Stromal cell of bone marrow (primary cell): ENCODE measurements around the gene PPP2R3A.
"Not testable (repeated sequence)": the region's sequence is repeated elsewhere in the genome, so short reads cannot be mapped to it uniquely, and the experiment has no call there.

ENCODE experiments used
- DNase-seq: peaks from one replicate; pipeline ENCODE4 v3.0.0-alpha.2; 2012; ENCODE audit warnings: low read depth

The PPP2R3A gene

GRCh38 chr3:136036306-136036705 lies 70.8 kb downstream of the PPP2R3A start:
- DNase-seq = no peak

GRCh38 chr3:136038668-136039067 lies 73.1 kb downstream of the PPP2R3A start:
- DNase-seq = no peak

GRCh38 chr3:136042608-136043221 lies 77.2 kb downstream of the PPP2R3A start:
- DNase-seq = peak; percentile 51

GRCh38 chr3:136044980-136045745 lies 79.6 kb downstream of the PPP2R3A start:
- DNase-seq = no peak

- DNase-seq = no peak
Measured at GRCh38 chr3:136048068-136048467, 82.5 kb downstream of the PPP2R3A start.

- DNase-seq = no peak
Measured at GRCh38 chr3:136050250-136050649, 84.7 kb downstream of the PPP2R3A start.

- no peak for DNase-seq
Measured at GRCh38 chr3:136055491-136055890, 90.0 kb downstream of the PPP2R3A start.

- DNase-seq = no peak
Measured at GRCh38 chr3:136067211-136067610, 101.7 kb downstream of the PPP2R3A start.

- DNase-seq = no peak
Measured at GRCh38 chr3:136068708-136069107, 103.2 kb downstream of the PPP2R3A start.

GRCh38 chr3:136069933-136070332 lies 104.4 kb downstream of the PPP2R3A start:
- no peak for DNase-seq

- DNase-seq = no peak
Measured at GRCh38 chr3:136070334-136070733, 104.8 kb downstream of the PPP2R3A start.

GRCh38 chr3:136070953-136071949 lies 105.7 kb downstream of the PPP2R3A start:
- DNase-seq = no peak

GRCh38 chr3:136074546-136075170 lies 109.1 kb downstream of the PPP2R3A start:
- DNase-seq = no peak

GRCh38 chr3:136075218-136075808 lies 109.8 kb downstream of the PPP2R3A start:
- DNase-seq = peak; percentile 63

GRCh38 chr3:136075811-136076210 lies 110.3 kb downstream of the PPP2R3A start:
- no peak for DNase-seq

- DNase-seq = no peak
Measured at GRCh38 chr3:136078421-136079364, 113.2 kb downstream of the PPP2R3A start.

- not testable (repeated sequence) for DNase-seq
Measured at GRCh38 chr3:136083641-136084382, 118.3 kb downstream of the PPP2R3A start.

GRCh38 chr3:136085067-136085466 lies 119.5 kb downstream of the PPP2R3A start:
- DNase-seq = not testable (repeated sequence)

- no peak for DNase-seq
Measured at GRCh38 chr3:136093771-136094170, 128.2 kb downstream of the PPP2R3A start.

- DNase-seq = no peak
Measured at GRCh38 chr3:136105044-136105443, 139.5 kb downstream of the PPP2R3A start.
